Prostate gland (tissue), 2 donors: ENCODE measurements around the gene PTPN12. TPM values are rescaled to one million over a fixed set of nuclear protein-coding genes. Genes with fewer than 3 reads are reported as not detected.

Source experiments
- DNase-seq: peaks from one replicate; pipeline ENCODE4 v3.0.0-alpha.2; 2019; ENCODE audit warnings: low spot score
- H3K27ac ChIP-seq, 2 donors: fragments of 200-600 bp; sonication (generic); 2 replicates each; pipeline ENCODE4 v1.5.1; 2017 to 2019
- H3K27me3 ChIP-seq: fragments of 200-600 bp; sonication (generic); replicated peaks from 2 replicates; pipeline ENCODE4 v1.5.1; 2019; ENCODE audit not compliant: insufficient read depth
- H3K36me3 ChIP-seq, 2 donors: fragments of 200-600 bp; sonication (generic); 1 replicate in 1 of 2; 2 replicates in 1 of 2; pipeline versions ENCODE4 v1.5.1 to v1.8.1; 2017 to 2019
- H3K4me1 ChIP-seq: fragments of 200-600 bp; sonication (generic); replicated peaks from 2 replicates; pipeline ENCODE4 v1.5.1; 2019
- H3K4me3 ChIP-seq, 2 donors: fragments of 200-600 bp; sonication (generic); 2 replicates each; pipeline ENCODE4 v1.5.1; 2017 to 2019
- H3K9me3 ChIP-seq: fragments of 200-600 bp; sonication (generic); 2 replicates; pipeline ENCODE4 v1.5.1; 2017
- CTCF ChIP-seq, 4 experiments: fragments of 200-600 bp in 2 of 4; fragments of 450-650 bp in 2 of 4; sonication (generic) in 2 of 4; IDR thresholded peaks; 1 replicate in 3 of 4; 2 replicates in 1 of 4; pipeline ENCODE4 v1.5.1; 2016 to 2019; ENCODE audit warnings: antibody characterized with exemption in 4 of 4, mild to moderate bottlenecking in 2 of 4, moderate library complexity in 2 of 4
- POLR2A ChIP-seq: fragments of 450-650 bp; IDR thresholded peaks from one replicate; pipeline ENCODE4 v1.6.1; 2016; ENCODE audit warnings: antibody characterized with exemption, mild to moderate bottlenecking
- POLR2AphosphoS5 ChIP-seq: sonication (generic); formaldehyde crosslinking; IDR thresholded peaks from one replicate; pipeline ENCODE4 v1.6.1; 2017; ENCODE audit warnings: antibody characterized with exemption
- WGBS: methylation state at CpG from one replicate; pipeline ENCODE4 v1.1.5; 2018; 5-methylcytosine and 5-hydroxymethylcytosine counted together
- intact Hi-C: fragments of 100-400 bp; cut with DNase I; formaldehyde crosslinking; loops from one replicate; pipeline ENCODE4 v1.14.2; 2022
- total RNA-seq, 2 donors: library from RNA; depleted of rRNA; stranded (reverse); fragments of >200 nt; gene quantifications; one replicate each; pipeline ENCODE4 v1.1.0, GENCODE V29; 2016

Gene PTPN12
- total RNA-seq, 2 donors from 2014 or later, result 28.0 to 63.6 TPM

GRCh38 chr7:77658928-77659327, 121.8 kb downstream of the PTPN12 start:
- DNase-seq, result no peak
- Histone ChIP-seq H3K27ac (no peak overlapping the region), H3K9me3 (no peaks in the 10 kb centered on the region), H3K4me1 (no peaks in the 10 kb centered on the region), H3K4me3 (no peak overlapping the region), H3K27me3 (no peaks in the 10 kb centered on the region), H3K36me3 (no peaks in the 10 kb centered on the region)
- intact Hi-C loops, result loop anchor here (5.0 to 10.0 kb wide), 2 partner anchors 98 to 276 kb away; no protein-coding TSS in a partner anchor
- 92% methylated on average over 5 of the region's 5 CpGs for WGBS
- no peak for TF ChIP-seq POLR2A
- TF ChIP-seq CTCF (IDR thresholded peaks at IDR 0.05), result no peak
- no peak for TF ChIP-seq POLR2AphosphoS5

DNA sequence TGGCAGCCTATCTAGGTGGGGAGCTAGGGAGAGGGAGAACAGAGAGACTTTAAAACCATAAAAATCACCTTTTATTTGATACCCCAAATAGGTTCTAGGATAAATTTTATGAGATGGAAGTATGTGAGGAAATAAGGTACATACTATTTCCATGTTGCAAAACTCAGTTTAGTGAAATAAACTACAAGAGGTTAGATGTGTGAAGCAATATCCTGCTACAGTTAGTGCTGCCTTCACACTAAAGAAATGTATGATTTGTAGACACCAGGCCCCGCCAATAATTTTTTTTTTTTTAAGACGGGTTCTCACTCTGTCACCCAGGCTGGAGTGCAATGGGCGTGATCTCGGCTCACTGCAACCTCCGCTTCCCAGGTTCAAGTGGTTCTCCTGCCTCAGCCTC, 124.7 kb downstream of the PTPN12 start:
- TF ChIP-seq POLR2AphosphoS5, result no peak
- TF ChIP-seq POLR2A, result no peak
- TF ChIP-seq CTCF (IDR thresholded peaks at IDR 0.05), result no peak
- Histone ChIP-seq H3K4me1 (no peaks in the 10 kb centered on the region), H3K27ac (no peak overlapping the region), H3K36me3 (no peaks in the 10 kb centered on the region), H3K27me3 (no peaks in the 10 kb centered on the region), H3K4me3 (no peak overlapping the region), H3K9me3 (no peaks in the 10 kb centered on the region)
- WGBS, result 93% methylated on average over 5 of the region's 5 CpGs
- no peak for DNase-seq
- intact Hi-C loops, result no loop called here

DNA sequence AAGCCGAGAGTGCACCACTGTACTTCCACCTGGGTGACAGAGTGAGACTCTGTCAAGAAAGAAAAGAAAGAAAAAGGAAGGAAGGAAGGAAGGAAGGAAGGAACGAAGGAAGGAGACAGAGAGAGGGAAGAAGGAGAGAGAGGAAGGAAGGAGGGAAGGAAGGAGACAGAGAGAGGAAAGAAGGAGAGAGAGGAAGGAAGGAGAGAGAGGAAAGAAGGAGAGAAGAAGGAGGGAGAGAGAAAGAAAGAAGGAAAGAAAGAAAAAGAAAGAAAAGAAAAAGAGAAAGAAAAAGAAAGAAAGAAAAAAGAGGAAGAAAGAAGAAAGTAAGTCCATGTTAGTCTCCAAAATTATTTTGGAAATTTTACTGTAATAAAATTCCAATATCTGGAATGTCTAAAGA, 125.8 kb downstream of the PTPN12 start:
- no peak for DNase-seq
- H3K27me3 ChIP-seq, result no peaks in the 10 kb centered on the region
- peaks cover 3% of the 10 kb centered on the region for H3K4me1 ChIP-seq
- WGBS, result 100% methylated on average over 2 of the region's 2 CpGs
- H3K36me3 ChIP-seq, result no peaks in the 10 kb centered on the region
- H3K4me3 ChIP-seq, result no peak overlapping the region
- TF ChIP-seq CTCF (IDR thresholded peaks at IDR 0.05), result no peak
- no peak for TF ChIP-seq POLR2AphosphoS5
- TF ChIP-seq POLR2A, result no peak
- intact Hi-C loops, result no loop called here
- H3K9me3 ChIP-seq, result no peaks in the 10 kb centered on the region
- no peak overlapping the region for H3K27ac ChIP-seq

DNA sequence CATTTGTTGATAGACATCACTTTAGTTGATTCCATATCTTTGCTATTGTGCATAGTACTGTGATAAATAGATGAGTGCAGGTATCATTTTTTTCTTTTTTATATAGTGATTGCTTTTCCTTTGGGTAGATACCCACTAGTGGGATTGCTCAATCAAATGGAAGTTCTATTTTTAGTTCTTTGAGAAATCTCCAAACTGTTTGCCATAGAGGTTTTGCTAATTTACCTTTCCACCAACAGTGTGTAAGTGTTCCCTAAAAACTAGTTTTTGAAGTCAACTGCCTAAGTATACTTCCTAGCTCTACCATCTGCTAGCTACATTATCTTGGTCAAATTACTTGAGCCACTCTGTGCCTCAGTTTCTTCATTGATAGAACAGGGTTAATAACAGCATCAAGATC, 127.6 kb downstream of the PTPN12 start:
- Histone ChIP-seq H3K9me3 (no peaks in the 10 kb centered on the region), H3K36me3 (no peaks in the 10 kb centered on the region), H3K4me3 (no peak overlapping the region), H3K27ac (no peak overlapping the region), H3K27me3 (no peaks in the 10 kb centered on the region), H3K4me1 (peaks cover 5% of the 10 kb centered on the region)
- intact Hi-C loops, result no loop called here
- no peak for DNase-seq
- no peak for TF ChIP-seq CTCF (IDR thresholded peaks at IDR 0.05)
- TF ChIP-seq POLR2AphosphoS5, result no peak
- TF ChIP-seq POLR2A, result no peak

- Histone ChIP-seq H3K27ac (no peak overlapping the region), H3K36me3 (no peaks in the 10 kb centered on the region), H3K27me3 (no peaks in the 10 kb centered on the region), H3K4me1 (peaks cover 5% of the 10 kb centered on the region), H3K4me3 (no peak overlapping the region), H3K9me3 (no peaks in the 10 kb centered on the region)
- DNase-seq, result no peak
- TF ChIP-seq CTCF (IDR thresholded peaks at IDR 0.05), result no peak
- no peak for TF ChIP-seq POLR2AphosphoS5
- no peak for TF ChIP-seq POLR2A
- intact Hi-C loops, result no loop called here
Measured at GRCh38 chr7:77665161-77665560, 128.1 kb downstream of the PTPN12 start.
